ENCODE measurements around the gene CEACAM18.

CEACAM18 gene

DNA sequence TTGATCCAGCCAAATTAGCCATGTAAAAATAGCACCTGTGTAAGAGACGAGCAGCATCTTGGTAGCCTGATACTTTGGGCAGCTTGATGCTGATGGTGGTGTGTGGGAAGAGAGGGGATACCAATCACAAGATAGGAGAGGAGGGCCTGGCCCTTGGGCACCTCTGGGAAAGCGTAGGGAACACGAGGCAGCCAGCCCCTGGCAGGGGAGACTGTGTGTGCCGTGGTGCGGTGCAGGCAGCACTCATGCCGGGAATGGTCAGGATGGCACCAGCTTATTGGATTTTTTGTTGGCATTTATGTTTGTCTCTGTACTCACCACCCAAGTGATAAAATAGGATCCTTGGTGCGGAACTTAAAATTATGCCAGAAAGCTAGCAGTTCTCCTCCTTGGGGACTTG is 30.3 kb upstream of the CEACAM18 start:
- Histone ChIP-seq H3K36me3 (ENCODE audit: insufficient read depth, low read length) (no peaks in the 10 kb centered on the region), H3F3A (ENCODE audit: low read depth) (no peaks in the 10 kb centered on the region), H3K9me3 (ENCODE audit: insufficient read depth, low read depth, low read length) (no peaks in the 10 kb centered on the region), H3K9ac (ENCODE audit: low read depth, low read length, poor library complexity, severe bottlenecking) (peak overlapping the region; percentile 24), H3K9me2 (replicated peaks; ENCODE audit: low read depth, low read length) (no peaks in the 10 kb centered on the region), H3K4me1 (ENCODE audit: insufficient read depth, low read length, poor library complexity, severe bottlenecking) (peaks cover 11% of the 10 kb centered on the region), H2AFZ (ENCODE audit: low read length) (no peak overlapping the region), H3K79me2 (ENCODE audit: insufficient read depth, low read length) (no peaks in the 10 kb centered on the region), H3K4me3 (ENCODE audit: low read length, poor library complexity, severe bottlenecking) (no peak overlapping the region), H3K27me3 (ENCODE audit: insufficient read depth, low read length, poor library complexity, severe bottlenecking) (no peaks in the 10 kb centered on the region), H3K4me2 (ENCODE audit: low read depth, low read length, poor library complexity, severe bottlenecking) (peak overlapping the region; percentile 51), H4K20me1 (ENCODE audit: insufficient read depth, low read length, poor library complexity, severe bottlenecking) (no peaks in the 10 kb centered on the region)
- TF ChIP-seq, protein P1, sequence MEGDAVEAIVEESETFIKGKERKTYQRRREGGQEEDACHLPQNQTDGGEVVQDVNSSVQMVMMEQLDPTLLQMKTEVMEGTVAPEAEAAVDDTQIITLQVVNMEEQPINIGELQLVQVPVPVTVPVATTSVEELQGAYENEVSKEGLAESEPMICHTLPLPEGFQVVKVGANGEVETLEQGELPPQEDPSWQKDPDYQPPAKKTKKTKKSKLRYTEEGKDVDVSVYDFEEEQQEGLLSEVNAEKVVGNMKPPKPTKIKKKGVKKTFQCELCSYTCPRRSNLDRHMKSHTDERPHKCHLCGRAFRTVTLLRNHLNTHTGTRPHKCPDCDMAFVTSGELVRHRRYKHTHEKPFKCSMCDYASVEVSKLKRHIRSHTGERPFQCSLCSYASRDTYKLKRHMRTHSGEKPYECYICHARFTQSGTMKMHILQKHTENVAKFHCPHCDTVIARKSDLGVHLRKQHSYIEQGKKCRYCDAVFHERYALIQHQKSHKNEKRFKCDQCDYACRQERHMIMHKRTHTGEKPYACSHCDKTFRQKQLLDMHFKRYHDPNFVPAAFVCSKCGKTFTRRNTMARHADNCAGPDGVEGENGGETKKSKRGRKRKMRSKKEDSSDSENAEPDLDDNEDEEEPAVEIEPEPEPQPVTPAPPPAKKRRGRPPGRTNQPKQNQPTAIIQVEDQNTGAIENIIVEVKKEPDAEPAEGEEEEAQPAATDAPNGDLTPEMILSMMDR (conservative IDR thresholded peaks at IDR 0.05; ENCODE audit: low read length): no peak

DNA sequence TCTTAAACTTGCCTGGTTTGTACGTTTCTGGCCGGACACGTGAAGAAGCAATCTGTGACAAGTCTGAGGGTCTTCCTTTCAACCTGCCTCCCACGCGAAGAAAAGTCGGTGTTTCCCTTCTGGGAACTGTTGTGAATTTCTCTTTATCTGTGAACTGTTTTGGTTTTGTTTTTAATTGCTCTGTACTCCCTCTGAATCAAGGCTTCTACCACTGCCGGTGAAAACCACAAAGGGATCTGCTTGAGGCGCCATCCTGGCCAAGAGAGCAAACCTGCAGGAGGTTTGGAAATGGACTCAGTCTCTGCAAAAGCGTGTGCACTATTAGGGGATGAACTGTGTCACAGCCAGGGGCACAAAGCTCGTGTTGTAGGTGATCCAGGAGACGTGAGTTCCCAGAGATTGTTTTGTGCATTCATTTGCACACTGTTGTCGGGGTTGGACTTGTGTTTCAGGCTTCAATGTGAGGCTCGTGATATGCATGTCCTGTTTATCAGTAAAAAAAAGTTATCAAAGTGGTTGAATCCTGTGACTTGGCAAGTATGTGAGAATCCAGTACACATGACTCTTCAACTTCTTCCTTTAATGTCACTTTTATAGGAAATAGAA is 29.8 kb upstream of the CEACAM18 start:
- TF ChIP-seq EZH2phosphoT487 (IDR thresholded peaks at IDR 0.05; ENCODE audit: borderline replicate concordance): no peak
- TF ChIP-seq, protein P1 (conservative IDR thresholded peaks at IDR 0.05; ENCODE audit: low read length): no peak
- no peaks in the 10 kb centered on the region for H4K20me1 ChIP-seq (ENCODE audit: insufficient read depth, low read length, poor library complexity, severe bottlenecking)
- peak overlapping the region; percentile 51 for H3K4me2 ChIP-seq (ENCODE audit: low read depth, low read length, poor library complexity, severe bottlenecking)
- no peaks in the 10 kb centered on the region for H3K9me3 ChIP-seq (ENCODE audit: insufficient read depth, low read depth, low read length)
- peak overlapping the region; percentile 24 for H3K9ac ChIP-seq (ENCODE audit: low read depth, low read length, poor library complexity, severe bottlenecking)
- H3K4me1 ChIP-seq (ENCODE audit: insufficient read depth, low read length, poor library complexity, severe bottlenecking): peaks cover 11% of the 10 kb centered on the region
- no peaks in the 10 kb centered on the region for H3K9me2 ChIP-seq (replicated peaks; ENCODE audit: low read depth, low read length)
- no peak overlapping the region for H3K4me3 ChIP-seq (ENCODE audit: low read length, poor library complexity, severe bottlenecking)
- no peaks in the 10 kb centered on the region for H3K79me2 ChIP-seq (ENCODE audit: insufficient read depth, low read length)
- no peaks in the 10 kb centered on the region for H3F3A ChIP-seq (ENCODE audit: low read depth)
- H3K36me3 ChIP-seq (ENCODE audit: insufficient read depth, low read length): no peaks in the 10 kb centered on the region
- no peaks in the 10 kb centered on the region for H3K27me3 ChIP-seq (ENCODE audit: insufficient read depth, low read length, poor library complexity, severe bottlenecking)
- peak overlapping the region; percentile 68; the same call in 1 of the 2 replicates for H2AFZ ChIP-seq (ENCODE audit: low read length)

DNA sequence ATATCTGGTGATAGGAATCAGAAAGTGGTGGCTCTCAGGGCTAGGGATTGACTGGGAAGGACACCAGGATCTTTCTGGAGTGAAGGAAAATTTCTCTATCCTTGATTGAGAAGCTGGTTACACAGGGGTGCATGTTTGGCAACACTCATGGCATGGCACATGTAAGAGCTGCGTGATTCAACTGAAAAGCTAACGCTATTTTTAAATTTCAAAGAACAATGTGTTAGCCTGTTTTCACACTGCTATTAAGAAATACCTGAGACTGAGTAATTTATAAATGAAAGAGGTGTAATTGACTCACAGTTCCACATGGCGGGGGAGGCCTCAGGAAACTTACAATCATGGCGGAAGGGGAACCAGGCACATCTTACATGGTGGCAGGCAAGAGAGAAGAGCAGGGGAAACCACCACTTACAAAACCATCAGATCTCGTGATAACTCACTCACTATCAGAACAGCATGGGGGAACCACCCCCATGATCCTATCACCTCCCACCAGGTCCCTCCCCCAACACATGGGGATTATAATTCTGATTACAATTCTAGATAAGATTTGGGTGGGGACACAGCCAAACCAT is 27.5 kb upstream of the CEACAM18 start:
- H3K9me3 ChIP-seq (ENCODE audit: insufficient read depth, low read depth, low read length): no peaks in the 10 kb centered on the region
- H2AFZ ChIP-seq (ENCODE audit: low read length): no peak overlapping the region
- no peak for TF ChIP-seq EZH2phosphoT487 (IDR thresholded peaks at IDR 0.05; ENCODE audit: borderline replicate concordance)
- TF ChIP-seq, protein P1 (conservative IDR thresholded peaks at IDR 0.05; ENCODE audit: low read length): no peak
- peaks cover 11% of the 10 kb centered on the region for H3K4me1 ChIP-seq (ENCODE audit: insufficient read depth, low read length, poor library complexity, severe bottlenecking)
- H4K20me1 ChIP-seq (ENCODE audit: insufficient read depth, low read length, poor library complexity, severe bottlenecking): no peaks in the 10 kb centered on the region
- no peaks in the 10 kb centered on the region for H3F3A ChIP-seq (ENCODE audit: low read depth)
- no peaks in the 10 kb centered on the region for H3K79me2 ChIP-seq (ENCODE audit: insufficient read depth, low read length)
- H3K4me2 ChIP-seq (ENCODE audit: low read depth, low read length, poor library complexity, severe bottlenecking): no peak overlapping the region
- no peaks in the 10 kb centered on the region for H3K27me3 ChIP-seq (ENCODE audit: insufficient read depth, low read length, poor library complexity, severe bottlenecking)
- no peak overlapping the region for H3K9ac ChIP-seq (ENCODE audit: low read depth, low read length, poor library complexity, severe bottlenecking)
- H3K9me2 ChIP-seq (replicated peaks; ENCODE audit: low read depth, low read length): no peaks in the 10 kb centered on the region
- H3K36me3 ChIP-seq (ENCODE audit: insufficient read depth, low read length): no peaks in the 10 kb centered on the region
- no peak overlapping the region for H3K4me3 ChIP-seq (ENCODE audit: low read length, poor library complexity, severe bottlenecking)

Measured in Loucy (cell line).